Measurements from ENCODE around the gene NDUFA3. TPM values are rescaled to one million over a fixed set of nuclear protein-coding genes. Genes with fewer than 3 reads are reported as not detected.

NDUFA3 gene
- 7.4 and 8.1 TPM in 2 replicates for total RNA-seq (2012; rRNA removed)

DNA sequence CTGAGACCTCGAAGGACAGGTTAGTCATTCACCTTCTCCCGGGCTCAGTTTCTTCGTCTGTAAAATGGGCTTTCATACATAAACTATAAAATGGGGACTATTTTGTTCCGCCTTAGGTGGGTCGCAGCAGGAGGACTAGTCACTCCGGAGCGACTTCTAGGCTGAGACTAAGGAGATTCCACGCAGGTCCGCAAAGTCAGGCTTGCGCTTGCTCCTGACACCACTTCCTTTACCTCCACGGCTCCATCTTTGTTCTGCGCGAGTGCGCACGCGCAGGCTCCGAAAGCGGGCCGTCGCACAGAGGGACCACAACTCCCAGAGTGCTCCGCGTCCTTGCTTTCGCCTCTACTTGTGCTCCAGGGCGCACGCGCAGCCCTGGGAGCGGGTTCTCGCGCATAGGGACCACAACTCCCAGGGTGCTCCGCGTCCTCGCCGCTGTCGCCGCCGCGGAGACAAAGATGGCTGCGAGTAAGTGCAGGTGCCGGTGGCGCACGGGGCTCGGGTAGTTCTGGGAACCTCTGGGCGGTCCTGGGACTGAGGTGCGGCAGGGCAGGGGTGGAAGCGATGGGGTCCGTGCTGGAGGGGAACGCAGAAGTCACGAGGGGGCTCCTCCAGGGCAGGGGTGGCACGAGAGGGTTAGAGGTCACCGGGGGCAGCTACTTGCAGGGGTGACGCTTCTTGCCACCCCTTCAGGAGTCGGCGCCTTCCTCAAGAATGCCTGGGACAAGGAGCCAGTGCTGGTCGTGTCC is at the start of gene NDUFA3:
TSS of gene NDUFA3 (plus strand) at position 435 of the 749 bp plus-strand sequence. CDS start at position 459, 24 bp downstream.
- Histone ChIP-seq H3K4me3 (ENCODE audit: low read length) (peak within 1 kb of the TSS; percentile 92), H3K36me3 (ENCODE audit: insufficient read depth, low read length) (peaks cover 16% of the 10 kb centered on the region), H3K9me3 (replicated peaks; ENCODE audit: low read length) (no peaks in the 10 kb centered on the region), H3K4me1 (ENCODE audit: control insufficient read depth, insufficient read depth, low read length) (peaks cover 4% of the 10 kb centered on the region), H3K4me2 (ENCODE audit: low read length) (peak within 1 kb of the TSS; percentile 97), H3K27me3 (ENCODE audit: control insufficient read depth, insufficient read depth, low read length) (no peaks in the 10 kb centered on the region), H3K9ac (ENCODE audit: low read depth, low read length) (peak within 1 kb of the TSS; percentile 81)

DNA sequence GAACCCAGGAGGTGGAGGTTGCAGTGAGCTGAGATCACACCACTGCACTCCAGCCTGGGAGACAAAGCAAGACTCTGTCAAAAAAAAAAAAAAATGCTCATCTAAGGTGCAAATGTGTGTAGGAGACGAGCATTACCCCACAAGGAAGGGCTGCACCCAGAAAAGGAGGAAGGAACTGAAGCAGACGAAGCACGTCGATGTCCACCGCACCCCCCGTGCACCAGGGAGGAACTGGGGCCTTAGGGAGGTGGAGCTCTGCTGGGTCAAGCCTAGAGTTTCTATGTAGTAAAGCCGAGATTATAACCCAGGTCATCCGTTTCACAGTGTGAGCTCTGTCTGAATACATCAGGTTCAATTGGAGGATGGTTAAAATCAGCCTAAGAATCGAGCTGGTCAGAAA is 40.0 kb upstream of the NDUFA3 start:
- Histone ChIP-seq H3K36me3 (ENCODE audit: insufficient read depth, low read length) (no peaks in the 10 kb centered on the region), H3K4me3 (ENCODE audit: low read length) (no peak overlapping the region), H3K4me2 (ENCODE audit: low read length) (no peak overlapping the region), H3K27me3 (ENCODE audit: control insufficient read depth, insufficient read depth, low read length) (no peaks in the 10 kb centered on the region), H3K9ac (ENCODE audit: low read depth, low read length) (no peak overlapping the region), H3K4me1 (ENCODE audit: control insufficient read depth, insufficient read depth, low read length) (no peaks in the 10 kb centered on the region), H3K9me3 (replicated peaks; ENCODE audit: low read length) (no peaks in the 10 kb centered on the region)

DNA sequence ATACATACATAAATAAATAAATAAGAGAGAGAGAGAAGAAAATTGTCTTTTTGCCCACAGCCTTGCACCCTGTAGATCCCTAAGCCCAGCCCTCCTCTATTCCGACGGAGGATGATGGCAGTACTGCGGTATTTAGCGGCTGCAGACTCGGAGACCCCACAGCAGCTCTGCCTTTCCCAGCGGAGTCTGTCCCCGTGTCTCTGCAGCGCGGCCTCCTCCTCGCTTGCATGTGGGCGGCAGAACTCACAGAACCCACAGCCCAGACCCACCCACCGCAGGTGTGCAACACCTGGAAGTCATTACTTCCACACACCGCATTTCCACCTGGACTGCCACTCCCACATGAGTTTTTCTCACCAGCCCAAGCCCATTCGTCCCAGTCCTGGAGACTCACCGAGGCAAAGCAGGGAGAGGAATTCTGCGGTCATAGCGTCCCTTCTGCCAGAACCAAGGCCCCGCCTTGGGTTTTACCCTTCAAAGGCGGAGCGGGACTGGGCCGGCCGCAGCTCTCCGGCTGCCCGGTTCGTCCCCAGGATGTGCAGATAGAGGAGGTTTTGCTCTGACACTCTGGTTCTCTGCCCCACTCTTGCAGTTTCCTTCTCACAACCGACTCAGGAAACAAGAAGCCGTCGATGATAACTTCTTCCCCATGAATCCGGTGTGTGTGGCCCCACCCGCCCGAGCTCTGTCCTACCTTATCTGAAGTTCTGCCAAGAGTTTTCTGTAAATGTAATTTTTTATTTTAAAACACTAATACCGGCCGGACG is 39.1 kb upstream of the NDUFA3 start, which contains the start of gene VSTM1:
TSS of gene VSTM1 (minus strand) at position 548 of the 767 bp plus-strand sequence. CDS start at position 428, 120 bp downstream.
- Histone ChIP-seq H3K9me3 (replicated peaks; ENCODE audit: low read length) (no peaks in the 10 kb centered on the region), H3K27me3 (ENCODE audit: control insufficient read depth, insufficient read depth, low read length) (no peaks in the 10 kb centered on the region)

DNA sequence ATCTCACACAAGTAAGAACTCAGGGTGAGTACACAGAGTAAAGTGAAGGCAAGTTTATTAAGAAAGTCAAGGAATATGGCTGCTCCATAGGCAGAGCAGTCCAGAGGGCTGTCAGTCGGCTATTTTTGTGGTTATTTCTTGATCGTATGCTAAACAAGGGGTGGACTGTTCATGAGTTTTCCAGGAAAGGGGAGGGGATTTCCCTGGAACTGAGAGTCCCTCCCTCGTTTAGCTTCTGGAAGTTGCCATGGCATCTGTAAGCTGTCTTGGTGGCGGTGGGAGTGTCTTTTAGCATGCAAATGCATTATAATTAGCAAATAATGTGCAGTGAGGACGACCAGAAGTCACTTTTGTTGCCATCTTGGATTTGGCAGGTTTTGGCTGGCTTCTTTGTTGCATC is 33.2 kb upstream of the NDUFA3 start:
- H3K4me3 ChIP-seq (ENCODE audit: low read length): no peak overlapping the region
- H3K27me3 ChIP-seq (ENCODE audit: control insufficient read depth, insufficient read depth, low read length): no peaks in the 10 kb centered on the region
- H3K9me3 ChIP-seq (replicated peaks; ENCODE audit: low read length): no peaks in the 10 kb centered on the region
- H3K4me2 ChIP-seq (ENCODE audit: low read length): no peak overlapping the region
- no peaks in the 10 kb centered on the region for H3K36me3 ChIP-seq (ENCODE audit: insufficient read depth, low read length)
- H3K9ac ChIP-seq (ENCODE audit: low read depth, low read length): no peak overlapping the region
- no peaks in the 10 kb centered on the region for H3K4me1 ChIP-seq (ENCODE audit: control insufficient read depth, insufficient read depth, low read length)

More for the DNA sequence above, 39.1 kb upstream of the NDUFA3 start, which contains the start of gene VSTM1:
- no peaks in the 10 kb centered on the region for H3K4me1 ChIP-seq (ENCODE audit: control insufficient read depth, insufficient read depth, low read length)
- no peak within 1 kb of the TSS for H3K4me3 ChIP-seq (ENCODE audit: low read length)
- no peaks in the 10 kb centered on the region for H3K36me3 ChIP-seq (ENCODE audit: insufficient read depth, low read length)
- no peak within 1 kb of the TSS for H3K4me2 ChIP-seq (ENCODE audit: low read length)
- no peak within 1 kb of the TSS for H3K9ac ChIP-seq (ENCODE audit: low read depth, low read length)

DNA sequence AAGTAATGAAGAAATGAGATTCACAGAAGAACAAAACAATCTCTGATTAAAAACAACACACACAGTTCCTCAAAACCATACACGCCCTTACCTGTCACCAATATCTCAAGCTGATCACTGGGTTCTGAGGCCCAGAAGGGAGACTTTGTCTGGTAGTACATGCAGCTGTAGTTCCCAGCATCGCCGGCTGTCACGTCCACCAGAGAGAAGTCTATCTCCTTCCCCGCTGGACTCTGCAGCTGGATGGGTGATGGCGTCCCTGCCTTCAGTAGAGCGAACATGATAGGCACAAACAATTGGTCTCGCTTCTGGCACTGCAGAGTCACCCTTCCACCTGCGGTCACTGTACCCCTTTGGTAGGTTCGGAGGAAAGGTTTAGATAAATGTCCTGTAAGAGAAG is 28.8 kb upstream of the NDUFA3 start:
- Histone ChIP-seq H3K36me3 (ENCODE audit: insufficient read depth, low read length) (no peaks in the 10 kb centered on the region), H3K27me3 (ENCODE audit: control insufficient read depth, insufficient read depth, low read length) (no peaks in the 10 kb centered on the region), H3K4me2 (ENCODE audit: low read length) (no peak overlapping the region), H3K9ac (ENCODE audit: low read depth, low read length) (no peak overlapping the region), H3K9me3 (replicated peaks; ENCODE audit: low read length) (no peaks in the 10 kb centered on the region), H3K4me3 (ENCODE audit: low read length) (no peak overlapping the region), H3K4me1 (ENCODE audit: control insufficient read depth, insufficient read depth, low read length) (no peaks in the 10 kb centered on the region)

DNA sequence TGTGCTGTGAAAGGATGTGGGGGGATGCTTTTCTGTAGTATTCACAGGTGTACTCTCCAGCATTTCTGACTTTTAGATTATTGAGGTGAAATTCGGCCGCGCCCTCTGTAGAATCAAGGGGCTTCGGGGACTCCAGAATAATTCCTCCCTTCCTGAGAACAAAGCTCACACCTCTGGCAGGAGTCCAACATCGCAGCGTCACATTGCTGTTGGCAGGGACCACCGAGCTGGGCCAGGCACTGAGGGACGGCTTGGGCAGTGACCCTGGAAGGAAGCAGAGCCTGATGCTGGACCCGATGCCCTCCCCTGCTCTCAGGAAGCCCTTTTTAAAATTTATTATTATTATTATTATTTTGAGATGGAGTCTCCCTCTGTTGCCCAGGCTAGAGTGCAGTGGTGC is 27.8 kb upstream of the NDUFA3 start:
- Histone ChIP-seq H3K4me1 (ENCODE audit: control insufficient read depth, insufficient read depth, low read length) (no peaks in the 10 kb centered on the region), H3K9ac (ENCODE audit: low read depth, low read length) (no peak overlapping the region), H3K27me3 (ENCODE audit: control insufficient read depth, insufficient read depth, low read length) (no peaks in the 10 kb centered on the region), H3K9me3 (replicated peaks; ENCODE audit: low read length) (no peaks in the 10 kb centered on the region), H3K4me3 (ENCODE audit: low read length) (no peak overlapping the region), H3K36me3 (ENCODE audit: insufficient read depth, low read length) (no peaks in the 10 kb centered on the region), H3K4me2 (ENCODE audit: low read length) (no peak overlapping the region)

DNA sequence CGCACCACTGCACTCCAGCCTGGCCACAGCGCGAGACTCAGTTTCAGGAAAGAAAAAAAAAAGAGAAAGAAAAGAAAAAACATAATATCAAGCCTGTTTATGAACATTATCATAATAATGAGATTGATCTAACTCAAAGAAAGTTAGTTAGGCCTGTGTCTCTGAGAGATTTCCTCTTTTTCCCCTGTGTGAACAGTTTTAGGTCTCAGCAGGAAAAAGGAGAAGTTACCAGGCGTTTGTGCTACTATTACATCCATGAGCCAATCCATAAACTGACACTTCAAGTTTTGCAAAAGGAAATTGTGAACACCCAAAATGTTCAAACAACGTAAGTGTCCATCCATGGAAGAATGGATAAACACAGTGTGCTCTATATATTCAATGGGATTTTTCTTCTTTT is 25.3 kb upstream of the NDUFA3 start:
- H3K4me3 ChIP-seq (ENCODE audit: low read length): no peak overlapping the region
- H3K27me3 ChIP-seq (ENCODE audit: control insufficient read depth, insufficient read depth, low read length): no peaks in the 10 kb centered on the region
- no peaks in the 10 kb centered on the region for H3K36me3 ChIP-seq (ENCODE audit: insufficient read depth, low read length)
- H3K9me3 ChIP-seq (replicated peaks; ENCODE audit: low read length): peaks cover 7% of the 10 kb centered on the region
- no peak overlapping the region for H3K9ac ChIP-seq (ENCODE audit: low read depth, low read length)
- H3K4me1 ChIP-seq (ENCODE audit: control insufficient read depth, insufficient read depth, low read length): no peaks in the 10 kb centered on the region
- H3K4me2 ChIP-seq (ENCODE audit: low read length): no peak overlapping the region

DNA sequence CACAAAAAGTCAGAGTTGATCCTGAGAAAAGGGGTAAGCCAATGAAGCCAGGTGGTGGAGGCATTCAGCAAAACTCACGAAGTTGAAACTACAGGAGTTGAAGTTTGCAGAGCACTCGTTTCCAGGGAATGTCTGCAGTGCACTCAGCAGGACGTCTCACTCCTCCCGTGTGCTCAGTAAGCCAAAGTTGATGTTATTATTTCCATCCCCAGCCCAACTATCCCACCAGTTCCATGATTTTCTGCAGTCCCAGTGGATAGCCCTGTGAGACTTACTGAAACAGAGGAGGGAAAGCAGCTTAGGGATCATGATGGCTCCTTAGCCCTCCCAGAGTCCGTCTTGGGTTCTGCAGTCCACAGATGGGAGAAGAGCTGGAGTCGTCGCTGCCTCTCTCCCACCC is 21.6 kb upstream of the NDUFA3 start, which contains the start of gene TARM1:
TSS of gene TARM1 (minus strand) at position 334 of the 400 bp plus-strand sequence. CDS start at position 309, 25 bp downstream.
- Histone ChIP-seq H3K27me3 (ENCODE audit: control insufficient read depth, insufficient read depth, low read length) (no peaks in the 10 kb centered on the region), H3K4me1 (ENCODE audit: control insufficient read depth, insufficient read depth, low read length) (no peaks in the 10 kb centered on the region), H3K9ac (ENCODE audit: low read depth, low read length) (no peak within 1 kb of the TSS), H3K4me2 (ENCODE audit: low read length) (no peak within 1 kb of the TSS), H3K4me3 (ENCODE audit: low read length) (no peak within 1 kb of the TSS), H3K36me3 (ENCODE audit: insufficient read depth, low read length) (no peaks in the 10 kb centered on the region), H3K9me3 (replicated peaks; ENCODE audit: low read length) (peaks cover 7% of the 10 kb centered on the region)

DNA sequence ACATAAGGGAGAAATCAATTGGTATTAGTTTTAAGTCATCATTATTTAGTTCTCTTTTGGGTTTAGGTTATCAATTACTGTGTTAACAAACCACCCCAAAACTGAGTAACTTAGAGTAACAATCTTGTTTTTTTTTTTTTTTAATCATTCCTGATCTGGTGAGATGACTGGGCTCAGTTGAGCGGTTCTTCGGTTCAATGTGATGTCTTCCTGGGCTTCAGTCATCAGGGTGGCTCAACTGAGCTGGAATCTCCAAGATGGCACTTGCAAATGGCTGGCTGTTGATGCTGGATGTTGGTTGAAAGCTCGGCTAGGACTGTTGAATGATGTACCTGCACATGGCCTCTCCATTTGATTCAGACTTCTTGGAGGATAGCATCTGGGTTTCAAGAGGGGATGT is 18.2 kb upstream of the NDUFA3 start:
- peaks cover 7% of the 10 kb centered on the region for H3K9me3 ChIP-seq (replicated peaks; ENCODE audit: low read length)
- H3K9ac ChIP-seq (ENCODE audit: low read depth, low read length): no peak overlapping the region
- H3K4me3 ChIP-seq (ENCODE audit: low read length): no peak overlapping the region
- H3K27me3 ChIP-seq (ENCODE audit: control insufficient read depth, insufficient read depth, low read length): no peaks in the 10 kb centered on the region
- no peak overlapping the region for H3K4me2 ChIP-seq (ENCODE audit: low read length)
- no peaks in the 10 kb centered on the region for H3K4me1 ChIP-seq (ENCODE audit: control insufficient read depth, insufficient read depth, low read length)
- no peaks in the 10 kb centered on the region for H3K36me3 ChIP-seq (ENCODE audit: insufficient read depth, low read length)

DNA sequence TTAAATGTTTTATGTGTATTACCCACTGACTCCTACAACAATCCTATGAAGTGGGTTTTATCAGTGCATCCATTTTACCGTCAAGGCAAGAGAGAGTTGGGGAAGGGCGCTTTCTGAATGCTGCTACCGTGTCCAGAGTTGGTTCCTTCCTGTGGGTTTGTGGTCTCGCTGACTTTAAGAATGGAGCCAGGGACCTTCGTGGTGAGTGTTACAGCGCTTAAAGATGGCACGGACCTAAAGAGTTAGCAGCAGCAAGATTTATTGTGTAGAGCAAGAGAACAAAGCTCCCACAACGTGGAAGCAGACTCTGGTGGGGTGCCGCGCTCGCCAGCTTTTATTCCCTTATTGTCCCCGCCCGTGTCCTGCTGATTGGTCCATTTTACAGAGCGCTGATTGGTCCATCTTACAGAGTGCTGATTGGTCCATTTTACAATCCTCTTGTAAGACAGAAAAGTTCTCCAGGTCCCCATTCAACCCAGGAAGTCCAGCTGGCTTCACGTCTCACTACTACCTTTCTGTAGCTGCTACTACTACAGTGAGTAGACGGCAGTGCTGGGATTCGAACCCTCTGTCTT is 8.1 kb upstream of the NDUFA3 start:
- Histone ChIP-seq H3K4me2 (ENCODE audit: low read length) (no peak overlapping the region), H3K4me1 (ENCODE audit: control insufficient read depth, insufficient read depth, low read length) (peaks cover 12% of the 10 kb centered on the region), H3K36me3 (ENCODE audit: insufficient read depth, low read length) (no peaks in the 10 kb centered on the region), H3K27me3 (ENCODE audit: control insufficient read depth, insufficient read depth, low read length) (no peaks in the 10 kb centered on the region), H3K4me3 (ENCODE audit: low read length) (no peak overlapping the region), H3K9me3 (replicated peaks; ENCODE audit: low read length) (no peaks in the 10 kb centered on the region), H3K9ac (ENCODE audit: low read depth, low read length) (no peak overlapping the region)

DNA sequence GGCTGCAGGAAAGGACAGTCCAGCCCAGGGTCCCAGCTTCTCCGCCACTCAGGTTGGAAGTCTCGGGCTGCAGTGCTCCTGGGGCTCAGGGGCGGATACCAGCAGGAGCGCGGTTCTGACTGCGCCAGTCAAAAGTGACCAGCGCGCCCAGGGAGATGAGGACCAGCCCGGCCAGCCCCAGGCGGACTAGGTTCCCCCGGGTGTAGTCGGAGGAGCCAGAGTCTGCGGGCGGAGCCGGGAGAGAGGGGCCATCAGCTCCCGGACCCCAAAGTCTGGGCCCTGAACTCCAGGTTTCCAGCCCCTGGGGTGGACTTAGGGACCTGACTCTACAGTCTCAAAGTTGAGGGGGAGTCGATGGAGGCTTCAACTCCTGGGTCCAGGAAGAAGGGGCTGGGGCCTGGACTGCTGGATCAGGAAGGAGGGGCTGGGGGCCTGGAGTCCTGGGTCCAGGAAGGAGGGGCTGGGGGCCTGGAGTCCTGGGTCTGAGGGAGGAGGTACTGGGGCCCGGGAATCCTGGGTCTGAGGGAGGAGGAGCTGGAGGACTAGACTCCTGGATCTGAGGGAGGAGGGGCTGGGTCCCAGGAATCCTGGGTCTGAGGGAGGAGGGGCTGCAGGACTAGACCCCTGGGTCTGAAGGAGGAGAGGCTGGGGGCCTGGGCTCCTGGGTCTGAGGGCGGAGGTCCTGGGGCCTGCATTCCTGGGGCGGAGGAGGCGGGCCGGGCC is 7.4 kb upstream of the NDUFA3 start:
- peak overlapping the region; percentile 47 for H3K9ac ChIP-seq (ENCODE audit: low read depth, low read length)
- peak overlapping the region; percentile 62 for H3K4me3 ChIP-seq (ENCODE audit: low read length)
- peaks cover 12% of the 10 kb centered on the region for H3K4me1 ChIP-seq (ENCODE audit: control insufficient read depth, insufficient read depth, low read length)
- no peaks in the 10 kb centered on the region for H3K36me3 ChIP-seq (ENCODE audit: insufficient read depth, low read length)
- no peaks in the 10 kb centered on the region for H3K9me3 ChIP-seq (replicated peaks; ENCODE audit: low read length)
- H3K27me3 ChIP-seq (ENCODE audit: control insufficient read depth, insufficient read depth, low read length): no peaks in the 10 kb centered on the region
- peak overlapping the region; percentile 85 for H3K4me2 ChIP-seq (ENCODE audit: low read length)
